Activated CD4-positive, alpha-beta T cell treated with anti-CD3 and anti-CD28 coated beads for 48 hours (primary cell): ENCODE results near the gene UGT1A9.

Source experiments
- DNase-seq: peaks from one replicate; pipeline ENCODE4 v3.0.0-alpha.2; 2020

UGT1A9 gene

DNA sequence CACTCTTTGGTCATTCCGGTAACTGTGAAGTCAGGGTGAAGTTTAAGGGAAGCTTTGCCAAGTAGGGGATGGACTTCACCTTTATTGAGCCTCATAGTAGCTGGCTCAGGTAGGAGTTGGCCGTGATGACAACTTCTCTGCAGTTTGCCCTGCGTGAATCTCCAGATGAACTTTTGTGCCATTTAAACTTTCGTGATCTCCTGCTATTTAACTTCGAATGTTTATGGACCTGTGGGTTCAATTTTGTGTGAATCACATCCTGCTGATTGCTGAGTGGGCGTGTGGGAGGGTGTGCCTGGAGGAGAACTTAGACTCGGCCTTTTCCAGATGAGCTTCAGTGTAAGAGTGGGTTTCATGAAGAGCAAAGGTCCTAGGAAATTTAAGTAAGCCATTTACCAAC is 92.6 kb downstream of the UGT1A9 start:
- no peak for DNase-seq

DNA sequence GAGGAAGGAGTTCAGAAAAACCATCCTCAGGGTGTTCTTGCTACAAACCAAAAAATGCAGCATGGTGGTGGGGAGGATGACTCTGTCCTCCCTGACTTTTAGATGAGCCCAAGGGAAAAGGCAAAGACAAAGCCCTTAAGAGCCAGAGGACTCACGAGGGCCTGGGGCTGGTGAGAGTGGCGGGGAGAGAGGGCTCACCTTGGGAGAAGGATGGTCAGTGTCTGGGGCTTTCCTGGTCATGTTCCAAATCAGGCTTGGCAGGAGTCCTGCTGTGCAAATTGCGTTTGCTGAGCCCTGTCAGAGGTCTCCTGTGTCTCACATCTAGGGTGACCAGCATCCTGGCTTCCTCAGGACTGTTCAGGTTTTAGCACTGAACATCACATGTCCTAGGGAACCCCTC is 93.1 kb downstream of the UGT1A9 start:
- no peak for DNase-seq

DNA sequence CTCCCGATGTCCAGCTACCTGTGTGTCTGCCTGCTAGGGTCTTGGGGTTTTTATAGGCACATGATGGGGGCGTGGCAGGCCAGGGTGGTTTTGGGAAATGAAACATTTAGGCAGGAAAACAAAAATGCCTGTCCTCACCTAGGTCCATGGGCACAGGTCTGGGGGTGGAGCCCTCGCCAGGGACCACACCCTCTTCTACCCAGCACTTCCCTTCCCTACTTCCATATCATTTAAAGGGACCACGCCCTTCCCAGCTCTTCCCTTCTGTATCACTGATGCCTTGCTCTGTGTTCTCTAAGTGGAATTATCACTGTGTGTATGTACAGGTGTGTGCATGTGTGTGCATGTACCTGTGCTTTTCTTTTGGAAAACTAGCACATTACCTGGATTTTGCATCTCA is 94.7 kb downstream of the UGT1A9 start:
- DNase-seq = no peak

DNA sequence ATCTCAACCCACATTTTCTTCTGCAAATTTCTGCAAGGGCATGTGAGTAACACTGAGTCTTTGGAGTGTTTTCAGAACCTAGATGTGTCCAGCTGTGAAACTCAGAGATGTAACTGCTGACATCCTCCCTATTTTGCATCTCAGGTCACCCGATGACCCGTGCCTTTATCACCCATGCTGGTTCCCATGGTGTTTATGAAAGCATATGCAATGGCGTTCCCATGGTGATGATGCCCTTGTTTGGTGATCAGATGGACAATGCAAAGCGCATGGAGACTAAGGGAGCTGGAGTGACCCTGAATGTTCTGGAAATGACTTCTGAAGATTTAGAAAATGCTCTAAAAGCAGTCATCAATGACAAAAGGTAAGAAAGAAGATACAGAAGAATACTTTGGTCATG is 96.4 kb downstream of the UGT1A9 start:
- DNase-seq = no peak

DNA sequence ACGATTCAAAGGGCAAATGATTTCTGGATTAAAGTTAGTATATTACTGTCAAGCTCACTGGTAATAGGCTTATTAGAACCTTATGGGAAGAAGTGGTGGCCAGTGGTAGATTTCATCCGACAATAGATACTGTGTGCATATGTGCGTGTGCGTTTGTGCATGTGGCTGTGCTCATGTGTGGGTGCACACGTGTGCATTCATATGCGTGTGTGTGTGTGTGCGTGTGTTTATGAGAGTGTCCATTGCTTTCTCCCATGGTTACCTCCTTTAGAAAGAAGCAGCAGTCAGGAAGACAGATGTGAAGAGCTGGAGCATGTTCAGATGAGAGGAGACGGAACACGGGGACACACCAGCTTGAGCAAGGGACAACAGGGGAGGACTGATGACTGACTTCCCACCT is 97.6 kb downstream of the UGT1A9 start:
- DNase-seq = no peak

DNA sequence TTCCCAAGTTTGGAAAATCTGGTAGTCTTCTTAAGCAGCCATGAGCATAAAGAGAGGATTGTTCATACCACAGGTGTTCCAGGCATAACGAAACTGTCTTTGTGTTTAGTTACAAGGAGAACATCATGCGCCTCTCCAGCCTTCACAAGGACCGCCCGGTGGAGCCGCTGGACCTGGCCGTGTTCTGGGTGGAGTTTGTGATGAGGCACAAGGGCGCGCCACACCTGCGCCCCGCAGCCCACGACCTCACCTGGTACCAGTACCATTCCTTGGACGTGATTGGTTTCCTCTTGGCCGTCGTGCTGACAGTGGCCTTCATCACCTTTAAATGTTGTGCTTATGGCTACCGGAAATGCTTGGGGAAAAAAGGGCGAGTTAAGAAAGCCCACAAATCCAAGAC is 100.5 kb downstream of the UGT1A9 start:
- DNase-seq = no peak

DNA sequence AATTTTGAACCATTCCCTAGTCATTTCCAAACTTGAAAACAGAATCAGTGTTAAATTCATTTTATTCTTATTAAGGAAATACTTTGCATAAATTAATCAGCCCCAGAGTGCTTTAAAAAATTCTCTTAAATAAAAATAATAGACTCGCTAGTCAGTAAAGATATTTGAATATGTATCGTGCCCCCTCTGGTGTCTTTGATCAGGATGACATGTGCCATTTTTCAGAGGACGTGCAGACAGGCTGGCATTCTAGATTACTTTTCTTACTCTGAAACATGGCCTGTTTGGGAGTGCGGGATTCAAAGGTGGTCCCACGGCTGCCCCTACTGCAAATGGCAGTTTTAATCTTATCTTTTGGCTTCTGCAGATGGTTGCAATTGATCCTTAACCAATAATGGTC is 100.9 kb downstream of the UGT1A9 start:
- DNase-seq = no peak

DNA sequence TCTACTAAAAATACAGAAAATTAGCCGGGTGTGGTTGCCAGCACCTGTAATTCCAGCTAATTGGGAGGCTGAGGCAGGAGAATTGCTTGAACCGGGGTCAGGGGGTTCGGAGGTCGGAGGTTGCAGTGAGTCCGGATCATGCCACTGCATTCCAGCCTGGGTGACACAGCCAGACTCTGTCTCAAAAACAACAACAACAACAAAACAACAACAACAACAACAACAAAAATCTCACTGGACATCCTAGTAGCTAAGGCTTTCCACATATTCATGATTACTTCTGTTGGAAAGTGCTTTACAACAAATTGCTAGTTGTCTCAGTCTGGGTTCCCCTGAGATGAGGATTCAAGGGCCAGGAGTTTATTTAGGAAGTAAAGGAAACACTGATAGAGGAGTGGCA is 102.2 kb downstream of the UGT1A9 start:
- DNase-seq = no peak

DNA sequence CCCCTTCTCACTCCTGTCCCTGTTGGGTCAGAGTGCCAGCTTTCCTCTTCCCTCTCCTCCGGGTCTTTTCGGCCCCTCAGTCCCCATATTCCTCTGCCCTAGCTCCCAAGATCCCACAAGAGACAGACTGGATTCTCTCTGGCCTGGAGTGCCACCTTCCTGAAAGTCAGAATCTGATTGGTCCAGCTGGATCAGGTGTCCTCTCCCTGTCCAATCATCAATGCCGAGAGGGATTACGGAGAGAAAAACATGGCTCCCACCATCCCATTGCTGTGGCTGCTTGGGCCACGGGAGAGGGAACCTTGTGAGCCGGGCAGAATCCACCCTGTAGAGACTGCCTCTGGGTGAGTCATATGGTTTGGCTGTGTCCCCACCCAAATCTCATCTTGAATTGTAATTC is 103.7 kb downstream of the UGT1A9 start:
- no peak for DNase-seq

DNA sequence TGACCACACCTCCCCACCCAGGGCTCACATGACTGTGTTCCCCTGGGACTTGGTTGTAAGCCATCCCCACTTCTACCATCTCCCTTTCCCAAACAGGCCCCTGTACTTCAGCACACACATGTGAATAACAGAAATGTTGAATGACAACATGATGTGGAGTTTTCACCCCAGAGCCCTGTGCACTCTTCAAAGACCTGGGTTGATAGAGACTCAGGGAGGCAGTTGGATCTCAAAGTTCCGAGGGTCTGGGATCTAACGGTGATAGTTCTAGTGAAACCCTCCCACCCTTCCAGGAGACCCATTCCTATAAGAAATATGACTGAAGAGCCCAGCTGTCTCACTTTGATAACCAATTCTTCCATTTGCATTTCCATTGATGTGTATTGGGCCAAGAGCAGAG is 106.3 kb downstream of the UGT1A9 start, which contains the start of gene MROH2A:
Gene MROH2A, plus strand, starts transcription at position 301 of the 400 bp plus-strand sequence. CDS start 1,029 bp downstream, outside the sequence.
- DNase-seq = no peak

DNA sequence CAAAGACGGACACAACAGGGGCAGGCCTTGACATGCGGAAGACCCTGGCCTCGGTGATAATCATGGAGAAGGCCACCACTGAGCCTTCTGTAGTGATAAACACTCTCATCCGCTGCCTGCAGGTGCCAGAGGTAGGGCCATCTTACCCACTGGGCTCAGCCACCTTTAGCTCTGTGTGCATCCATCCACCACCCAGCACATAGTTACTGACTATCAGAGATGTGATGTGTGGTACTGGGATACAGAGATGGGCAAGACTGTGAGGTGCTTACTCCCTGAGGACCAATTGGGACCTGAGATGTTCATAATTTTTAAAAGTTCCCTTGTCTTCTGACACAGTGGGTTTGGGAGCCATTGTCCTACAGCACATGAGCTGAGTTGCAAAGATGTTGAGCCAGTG is 108.0 kb downstream of the UGT1A9 start:
- no peak for DNase-seq

DNA sequence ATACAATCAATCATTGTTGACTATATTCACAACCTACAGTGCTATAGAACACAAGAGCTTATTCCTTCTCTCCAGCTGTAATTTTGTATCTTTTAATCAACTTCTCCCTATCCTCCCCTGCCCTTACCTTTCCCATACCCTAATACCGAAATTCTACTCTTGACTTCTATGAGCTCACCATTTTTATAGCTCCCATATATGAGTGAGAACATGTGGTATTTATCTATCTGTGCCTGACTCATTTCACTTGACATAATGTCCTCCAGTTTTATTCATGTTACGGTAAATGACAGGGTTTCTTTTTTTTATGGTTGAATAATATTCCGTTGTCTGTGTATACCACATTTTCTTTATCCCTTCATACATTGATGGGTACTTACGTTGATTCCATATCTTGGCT is 109.1 kb downstream of the UGT1A9 start:
- no peak for DNase-seq

DNA sequence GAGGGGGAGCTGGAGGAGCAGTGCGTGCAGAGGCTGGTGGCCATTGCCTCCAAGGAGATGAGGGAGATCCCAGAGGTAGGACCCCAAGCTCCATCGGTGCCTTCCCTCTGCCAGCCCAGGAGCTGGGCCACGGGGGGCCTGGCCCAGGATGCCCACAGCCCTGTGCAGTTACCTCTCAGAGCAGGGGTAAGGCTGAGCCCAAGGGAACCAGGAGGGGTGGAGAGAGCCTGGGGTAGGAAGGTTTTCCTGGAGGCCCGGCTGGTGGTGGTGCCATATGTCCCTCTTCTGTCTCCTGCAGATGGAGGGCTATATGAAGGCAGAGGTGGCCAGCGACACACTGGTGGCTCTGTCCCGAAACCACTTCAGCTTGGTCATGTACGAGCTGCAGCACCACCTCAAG is 117.9 kb downstream of the UGT1A9 start:
- DNase-seq = no peak

DNA sequence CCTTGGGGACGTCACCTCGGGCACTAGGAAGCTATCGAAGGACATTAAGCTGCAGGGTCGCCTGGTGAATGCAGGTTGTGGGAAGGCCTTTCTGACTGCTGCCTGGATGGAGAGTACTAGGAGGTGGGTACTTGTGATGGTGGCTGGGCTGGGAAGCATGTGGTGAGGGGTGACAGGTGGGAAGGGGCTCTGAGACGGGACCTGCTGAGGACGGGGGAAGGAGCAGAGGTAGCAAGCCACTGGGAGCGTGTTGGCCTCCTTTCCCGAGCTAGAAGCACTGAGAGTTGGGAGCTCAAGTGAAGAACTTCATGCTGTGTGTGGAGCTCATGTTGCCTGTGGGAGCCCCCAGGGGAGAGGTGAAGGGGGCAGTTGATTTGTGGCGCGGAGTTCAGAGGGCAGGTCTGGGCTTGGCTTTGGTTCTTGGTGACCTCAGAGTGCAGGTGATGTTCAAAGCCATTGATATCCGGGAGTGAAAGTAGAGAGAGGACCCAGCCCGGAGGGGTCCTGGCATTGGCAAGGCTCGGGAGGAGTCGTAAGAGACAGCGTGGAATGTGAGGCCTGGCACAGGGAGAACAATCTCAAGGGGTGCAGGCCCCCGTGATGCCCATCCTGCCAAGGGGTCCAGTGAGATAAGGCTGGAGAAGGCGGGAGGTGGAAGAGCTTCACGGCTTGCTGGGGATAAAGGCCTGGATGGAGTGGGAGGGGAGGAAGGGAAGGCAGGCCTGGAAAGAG is 119.6 kb downstream of the UGT1A9 start:
- no peak for DNase-seq

DNA sequence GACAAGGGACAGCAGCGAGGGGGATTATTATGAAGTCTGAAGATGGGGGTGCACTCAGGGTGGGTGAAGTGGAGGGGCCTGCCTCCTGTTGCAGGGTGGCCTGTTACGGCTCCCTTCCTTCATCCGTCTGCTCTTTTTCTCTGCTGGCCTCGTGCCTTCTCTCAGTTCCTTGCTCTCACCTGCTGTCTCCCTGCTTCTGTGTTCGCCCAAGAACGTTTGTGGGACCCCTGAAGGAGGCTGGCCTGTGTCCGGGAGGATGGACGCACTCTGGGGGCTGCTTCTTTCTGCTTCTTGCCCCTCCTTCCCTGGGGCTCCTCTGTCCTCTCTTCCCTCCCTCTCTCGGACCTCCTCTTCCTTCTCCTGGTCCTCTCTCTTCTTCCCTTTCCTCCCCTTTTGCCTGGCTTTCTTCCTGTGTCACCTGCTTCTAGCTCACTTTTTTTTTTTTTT is 120.2 kb downstream of the UGT1A9 start:
- no peak for DNase-seq

DNA sequence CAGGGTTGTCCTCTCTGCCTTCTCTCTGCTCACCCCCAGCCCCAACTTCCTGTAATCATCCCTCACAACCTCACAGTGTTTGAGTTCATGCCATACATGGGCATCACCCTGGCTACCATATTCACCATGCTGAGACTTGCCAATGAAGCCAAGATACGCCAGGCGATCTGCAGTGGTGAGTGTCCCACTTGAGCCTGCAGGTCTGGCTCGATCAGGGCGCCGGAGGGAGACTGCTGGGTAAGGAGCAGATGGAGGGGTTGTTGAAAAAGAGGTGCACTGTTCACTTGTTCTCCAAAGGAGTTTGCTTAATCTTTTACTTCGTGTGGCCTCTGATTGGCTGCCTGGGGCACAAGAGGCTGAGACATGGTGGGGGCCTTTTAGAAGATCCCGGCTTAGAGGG is 121.0 kb downstream of the UGT1A9 start:
- no peak for DNase-seq

DNA sequence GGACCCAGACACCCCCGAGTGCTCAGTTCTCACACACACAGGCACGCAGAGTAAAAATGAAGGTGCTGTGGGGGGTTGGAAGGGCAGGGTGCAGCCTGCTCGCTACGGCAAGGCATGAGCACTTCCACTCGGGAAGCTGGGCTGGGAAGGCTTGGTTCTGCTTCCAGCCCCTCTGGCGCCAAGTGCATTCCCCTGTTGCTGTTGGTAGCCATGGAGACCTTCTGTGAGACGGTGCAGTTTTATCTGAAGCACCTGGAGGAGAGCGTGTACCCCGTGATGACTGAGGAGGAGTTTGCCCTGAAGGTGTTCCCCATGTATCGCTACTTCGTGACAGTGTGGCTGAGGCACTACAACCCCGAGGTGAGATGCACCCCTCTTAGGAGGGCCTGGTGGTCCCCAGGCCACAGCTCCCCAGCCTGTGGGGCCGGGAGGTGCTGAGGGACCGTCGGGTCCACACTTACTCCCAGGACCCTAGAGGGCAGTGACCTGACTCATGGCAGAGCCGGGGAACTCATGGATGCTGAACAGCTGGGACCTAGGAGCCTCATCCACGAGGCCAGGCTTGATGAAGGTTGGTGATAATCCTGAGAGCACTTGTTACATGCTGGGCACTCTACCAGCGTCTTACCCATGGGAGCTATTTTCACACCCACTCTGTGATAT is 121.9 kb downstream of the UGT1A9 start:
- DNase-seq = no peak

DNA sequence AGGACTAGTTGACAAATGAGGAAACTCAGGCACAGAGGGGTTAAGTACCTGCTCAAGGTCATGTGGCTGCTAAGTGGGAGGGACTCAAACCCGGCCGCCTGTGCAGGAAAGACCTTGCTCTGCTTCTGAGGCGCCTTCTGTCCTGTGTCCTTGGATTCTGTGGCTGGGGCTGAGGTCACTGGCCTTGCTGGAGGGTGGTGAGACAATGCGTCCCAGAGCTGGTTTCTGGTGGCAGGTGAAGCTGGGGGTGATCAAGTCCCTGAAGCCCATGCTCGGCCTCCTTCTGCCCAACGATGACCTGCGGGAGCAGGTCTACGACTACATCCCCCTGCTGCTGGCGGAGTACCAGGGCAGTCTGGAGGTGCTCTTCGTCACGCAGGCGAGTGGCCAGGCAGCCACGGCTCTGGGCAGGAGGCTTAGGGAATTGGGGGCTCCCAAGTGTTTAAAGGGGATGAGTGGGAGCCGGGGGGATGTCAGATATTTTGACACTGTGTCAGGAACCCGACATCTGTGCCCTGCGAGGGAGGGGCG is 122.5 kb downstream of the UGT1A9 start:
- DNase-seq = no peak

DNA sequence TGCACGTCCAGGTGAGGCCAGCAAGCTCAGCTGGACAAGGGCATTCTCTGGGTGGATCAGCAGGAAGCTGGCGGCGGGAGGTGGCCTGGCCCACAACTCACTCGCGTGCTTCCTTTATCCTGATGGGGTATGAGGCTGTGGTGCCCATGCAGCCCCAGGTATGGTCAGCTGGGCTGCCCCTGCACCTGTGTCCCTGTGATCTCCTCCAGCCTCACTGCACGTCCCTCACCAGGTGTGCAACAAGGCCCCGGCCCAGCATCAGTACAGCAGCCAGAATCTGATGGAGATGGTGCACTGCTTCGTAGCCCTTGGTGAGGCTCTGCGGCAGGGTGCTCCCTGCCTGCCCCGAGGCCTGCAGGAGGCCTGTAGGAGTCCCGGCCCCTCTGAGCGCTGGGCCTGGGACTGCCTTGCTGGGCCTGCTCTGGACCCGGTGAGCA is 124.1 kb downstream of the UGT1A9 start:
- no peak for DNase-seq

DNA sequence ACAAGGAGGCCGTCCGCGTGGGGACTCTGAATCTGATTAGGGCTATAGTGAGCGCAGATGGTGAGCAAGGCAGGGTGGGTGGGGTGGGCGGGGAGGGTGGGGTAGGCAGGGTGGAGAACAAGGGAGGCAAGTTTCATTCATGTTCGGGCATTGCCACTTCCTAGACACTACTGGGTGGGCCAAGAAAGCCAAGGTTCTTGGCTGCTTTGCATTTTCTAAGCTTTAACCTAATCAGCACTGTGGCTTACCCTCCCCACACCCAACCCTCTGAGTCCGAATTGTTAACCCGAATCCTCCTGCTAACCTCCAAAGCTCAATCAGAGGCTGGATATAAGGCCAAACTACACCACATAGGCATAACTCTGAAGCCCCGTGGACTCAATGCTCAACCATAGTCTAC is 124.6 kb downstream of the UGT1A9 start:
- no peak for DNase-seq

DNA sequence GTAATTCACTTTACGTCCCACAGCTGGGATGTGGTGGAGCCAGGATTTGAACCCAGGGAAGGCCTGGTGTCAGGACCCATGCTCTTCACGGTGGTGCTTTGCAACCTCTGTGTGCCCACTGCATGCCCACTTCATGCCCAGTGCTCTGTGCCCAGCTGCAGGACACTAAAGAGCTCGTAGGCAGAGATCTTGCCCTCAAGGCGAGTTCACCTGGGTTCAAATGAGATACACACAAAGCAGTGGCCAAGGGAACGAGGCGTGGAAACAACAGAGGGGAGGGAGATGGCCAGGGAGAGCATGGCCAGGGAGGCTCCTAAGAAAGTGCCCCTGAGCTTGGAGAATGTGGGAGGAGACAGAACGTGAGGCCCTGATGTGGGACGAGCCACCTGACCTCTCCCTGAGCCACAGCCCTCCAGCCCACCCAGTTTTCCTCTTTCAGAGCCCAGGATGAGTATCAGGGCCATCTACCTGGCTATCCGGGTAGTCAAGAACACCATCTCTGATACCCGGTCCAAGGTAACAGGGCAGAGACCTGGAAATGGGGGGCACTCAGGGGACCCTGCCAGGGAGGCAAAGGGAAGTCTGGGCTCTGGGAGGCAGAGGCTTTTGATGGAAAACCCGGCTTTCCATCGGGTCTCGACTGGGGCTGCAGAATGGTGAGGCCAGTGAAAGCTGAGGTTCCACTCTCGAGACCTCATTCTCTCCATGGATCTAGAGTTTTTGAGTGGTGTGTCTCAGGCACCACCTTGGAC is 126.8 kb downstream of the UGT1A9 start:
- DNase-seq = no peak

DNA sequence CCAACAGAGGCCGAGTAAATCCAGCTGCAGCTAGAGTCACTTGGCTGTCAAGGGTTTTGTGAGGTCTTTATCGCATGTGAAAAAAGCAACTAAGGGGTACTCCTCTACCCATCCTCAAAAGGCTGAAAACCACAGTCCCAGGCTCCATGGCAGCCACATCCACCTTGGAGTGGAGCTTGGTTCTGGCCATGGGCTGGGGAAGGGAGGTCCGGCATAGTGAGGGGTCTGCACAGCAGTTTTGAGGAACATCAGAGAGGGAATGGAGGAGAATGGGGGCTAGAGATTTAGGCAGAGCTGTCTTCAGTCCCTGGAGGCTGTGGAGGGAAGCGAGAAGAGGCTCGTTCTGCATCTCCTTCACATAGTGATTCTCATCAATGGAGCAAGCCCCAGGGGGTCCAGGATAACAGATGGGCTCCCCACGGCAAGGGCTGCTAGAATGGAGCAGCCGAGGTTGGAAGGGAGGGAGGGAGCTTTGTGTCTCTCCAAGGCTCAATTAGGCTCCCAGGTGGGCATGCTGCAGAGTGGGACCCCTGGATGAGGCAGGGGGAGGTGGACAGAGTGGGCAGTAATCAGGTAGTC is 127.5 kb downstream of the UGT1A9 start:
- DNase-seq = no peak

DNA sequence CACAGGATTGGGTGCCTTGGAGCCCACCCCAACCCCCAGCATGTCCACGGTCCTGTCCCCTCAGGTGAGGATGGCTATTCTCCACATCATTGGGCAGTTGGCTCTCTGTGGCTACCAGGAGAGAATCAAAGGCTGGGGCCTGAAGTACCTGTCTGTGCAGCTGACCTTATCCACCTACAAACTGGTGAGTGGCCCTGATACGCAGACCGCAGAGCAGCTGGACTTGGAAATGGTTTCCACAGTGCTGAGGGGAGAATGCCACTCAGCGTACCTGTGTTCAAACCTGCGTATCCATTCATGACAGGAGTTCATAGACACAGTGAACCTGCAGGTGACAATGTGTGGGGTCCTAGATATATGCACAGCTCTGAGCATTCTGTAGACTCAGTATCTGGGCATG is 128.0 kb downstream of the UGT1A9 start:
- DNase-seq = no peak
